VCaP (cell line): Measurements from ENCODE around the gene C15orf62.

Experiments
- H3K27ac ChIP-seq: fragments of 450-650 bp; 2 replicates; pipeline ENCODE4 v1.5.1; 2017
- CTCF ChIP-seq: fragments of 450-650 bp; conservative IDR thresholded peaks from 2 replicates; pipeline ENCODE4 v1.5.1; 2017; ENCODE audit warnings: mild to moderate bottlenecking, moderate library complexity

Gene C15orf62

GRCh38 chr15:40807028-40807887 is 37.5 kb downstream of the C15orf62 start, which contains the start of the genes DNAJC17 and ZFYVE19:
TSS of gene DNAJC17 (minus strand) at chr15:40807473. CDS start at chr15:40807446, 27 bp downstream.
TSS of gene ZFYVE19 (plus strand) at chr15:40807089. CDS start at chr15:40807590, 501 bp downstream.
- no peak for TF ChIP-seq CTCF
- peak within 1 kb of the TSS; percentile 87 for H3K27ac ChIP-seq

DNA sequence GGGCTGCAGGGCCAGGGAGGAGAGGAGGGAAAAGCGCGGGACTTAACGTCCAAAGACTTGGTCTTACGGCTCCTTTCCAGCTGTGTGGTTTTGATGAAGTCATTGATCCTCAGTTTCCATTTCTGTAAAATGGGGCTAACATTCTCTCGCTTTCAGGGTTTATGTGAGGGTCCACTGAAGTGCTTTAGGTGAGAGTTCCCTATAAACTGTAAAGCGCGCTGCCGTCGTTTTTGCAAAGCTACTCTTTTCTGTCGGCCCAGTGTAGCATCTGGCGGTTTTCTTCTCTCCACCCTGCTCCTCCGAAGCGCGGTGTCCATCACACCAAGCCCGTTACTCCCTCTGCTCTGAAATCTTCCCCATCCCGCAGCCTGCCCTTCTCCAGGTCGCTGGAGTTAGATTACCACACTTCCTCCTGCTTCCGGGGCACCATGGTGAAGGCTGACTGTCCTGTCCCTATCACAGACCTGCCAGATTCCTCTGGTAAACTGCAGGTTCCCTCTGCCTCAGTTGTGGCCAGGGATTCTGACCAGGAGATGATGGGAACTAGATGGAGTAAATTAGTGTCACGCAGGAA is 38.2 kb downstream of the C15orf62 start:
- no peak for TF ChIP-seq CTCF
- peak overlapping the region; percentile 87; the same call in 1 of the 2 replicates for H3K27ac ChIP-seq

DNA sequence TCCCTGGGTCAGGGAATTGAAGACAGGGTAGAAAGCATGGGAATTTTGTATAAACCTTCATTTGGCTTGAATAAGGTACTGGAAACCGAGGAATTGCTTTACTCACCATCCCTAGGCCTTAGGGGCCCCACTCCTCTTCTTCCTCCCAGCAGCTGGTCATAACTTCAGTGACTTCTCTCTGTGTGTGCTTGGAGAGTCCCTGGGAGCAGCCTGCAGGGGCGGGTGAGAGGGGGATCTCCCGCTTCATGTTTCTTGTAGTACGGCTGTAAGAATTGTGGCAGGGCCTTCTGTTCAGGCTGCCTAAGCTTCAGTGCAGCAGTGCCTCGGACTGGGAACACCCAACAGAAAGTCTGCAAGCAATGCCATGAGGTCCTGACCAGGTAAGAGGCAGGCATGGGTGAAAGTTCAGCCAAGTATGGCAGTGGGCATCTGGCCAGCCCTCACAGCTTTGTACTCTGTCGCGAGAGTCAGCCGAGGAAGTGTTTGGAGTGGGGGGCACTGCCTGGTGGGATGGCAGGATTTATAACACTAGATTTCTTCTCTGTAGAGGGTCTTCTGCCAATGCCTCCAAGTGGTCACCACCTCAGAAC is 39.2 kb downstream of the C15orf62 start:
- TF ChIP-seq CTCF: no peak

DNA sequence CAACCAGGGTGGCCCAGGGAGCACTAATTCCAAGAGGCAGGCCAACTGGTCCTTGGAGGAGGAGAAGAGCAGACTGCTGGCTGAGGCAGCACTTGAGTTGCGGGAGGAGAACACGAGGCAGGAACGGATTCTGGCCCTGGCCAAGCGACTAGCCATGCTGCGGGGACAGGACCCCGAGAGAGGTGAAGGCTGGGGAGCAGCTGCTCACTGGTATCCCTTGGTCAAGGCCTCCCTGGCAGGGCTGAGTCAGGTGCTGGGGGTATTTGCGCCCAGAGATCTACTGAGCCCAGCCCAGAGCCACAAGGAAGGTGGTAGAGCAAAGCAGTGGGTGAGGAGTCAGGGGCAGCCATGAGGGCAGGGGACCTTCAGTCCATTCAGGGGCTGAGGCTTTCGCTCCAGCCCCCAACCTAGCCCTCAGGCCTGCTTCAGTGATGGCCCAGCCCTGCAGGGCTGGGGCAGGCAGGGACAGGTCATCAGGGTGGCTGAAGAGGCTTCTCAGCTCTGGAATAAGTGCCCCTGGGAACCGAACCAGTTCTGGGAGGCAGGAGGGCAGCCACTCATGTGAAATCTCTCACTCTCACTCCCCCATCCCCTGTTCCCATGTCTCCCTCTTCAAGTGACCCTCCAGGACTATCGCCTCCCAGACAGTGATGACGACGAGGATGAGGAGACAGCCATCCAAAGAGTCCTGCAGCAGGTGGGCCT is 43.1 kb downstream of the C15orf62 start:
- H3K27ac ChIP-seq: no peak overlapping the region
- TF ChIP-seq CTCF: no peak

More for the DNA sequence above, 39.2 kb downstream of the C15orf62 start:
- H3K27ac ChIP-seq: no peak overlapping the region

DNA sequence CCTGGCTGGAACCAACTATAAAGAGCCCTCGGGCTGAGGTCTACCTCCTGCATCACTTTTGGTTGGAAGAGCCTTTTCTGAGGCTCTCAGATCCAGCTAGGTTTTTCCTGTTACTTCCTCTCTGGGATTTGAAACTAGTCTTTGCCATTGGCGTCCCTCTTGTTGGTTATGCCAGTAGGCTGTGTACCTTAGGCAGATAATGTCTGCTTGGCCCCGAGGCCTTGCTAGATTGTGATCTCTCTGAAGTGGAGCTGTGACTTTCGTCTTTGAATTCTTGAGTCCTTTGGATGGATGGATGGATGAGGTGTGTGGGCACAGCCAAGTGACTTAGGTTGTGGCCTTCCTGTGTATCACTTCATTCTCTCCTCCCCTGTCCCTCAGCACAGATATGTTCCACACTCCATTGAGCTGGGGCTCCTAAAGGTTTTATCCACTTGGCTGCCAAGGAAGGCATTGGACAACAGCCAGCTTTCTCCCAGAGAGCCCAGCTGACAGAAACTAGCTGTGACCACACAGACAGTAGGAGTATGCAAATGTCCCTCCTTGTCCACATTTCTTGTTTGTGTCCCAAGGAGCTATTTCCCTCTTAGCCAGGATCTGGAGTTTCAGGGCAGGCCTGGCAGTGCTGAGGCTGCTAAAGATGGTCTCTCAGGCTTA is 45.4 kb downstream of the C15orf62 start:
- H3K27ac ChIP-seq: peak overlapping the region; percentile 61
- TF ChIP-seq CTCF: no peak

DNA sequence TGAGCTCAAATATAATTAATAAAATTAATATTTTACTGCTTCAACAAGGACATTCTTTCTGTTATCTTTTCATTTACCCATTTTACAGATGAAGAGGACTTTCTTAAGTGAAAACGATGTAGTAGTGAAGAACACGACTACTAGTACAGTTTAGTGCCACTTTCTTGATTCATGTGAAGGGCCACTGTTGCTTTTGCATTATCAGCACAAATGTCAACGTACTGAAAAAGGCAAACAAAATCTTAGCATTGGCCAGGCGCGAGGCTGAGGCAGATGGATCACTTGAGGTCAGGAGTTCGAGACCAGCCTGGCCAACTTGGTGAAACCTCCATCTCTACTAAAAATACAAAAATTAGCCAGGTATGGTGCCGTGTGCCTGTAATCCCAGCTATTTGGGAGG is 49.3 kb downstream of the C15orf62 start:
- TF ChIP-seq CTCF: no peak
- no peak overlapping the region for H3K27ac ChIP-seq
